Hematopoietic multipotent progenitor cell treated with erythropoietin and hydrocortisone succinate and interleukin-3 and kit ligand, for 15 days (in vitro differentiated cells): Measurements from ENCODE around the gene SARS1.
"Not testable (repeated sequence)": the region's sequence is repeated elsewhere in the genome, so short reads cannot be mapped to it uniquely, and the experiment has no call there.

Experiments used
- DNase-seq: peaks from one replicate; pipeline ENCODE4 v3.0.0-alpha.2; 2015; ENCODE audit warnings: low spot score

The SARS1 gene

DNA sequence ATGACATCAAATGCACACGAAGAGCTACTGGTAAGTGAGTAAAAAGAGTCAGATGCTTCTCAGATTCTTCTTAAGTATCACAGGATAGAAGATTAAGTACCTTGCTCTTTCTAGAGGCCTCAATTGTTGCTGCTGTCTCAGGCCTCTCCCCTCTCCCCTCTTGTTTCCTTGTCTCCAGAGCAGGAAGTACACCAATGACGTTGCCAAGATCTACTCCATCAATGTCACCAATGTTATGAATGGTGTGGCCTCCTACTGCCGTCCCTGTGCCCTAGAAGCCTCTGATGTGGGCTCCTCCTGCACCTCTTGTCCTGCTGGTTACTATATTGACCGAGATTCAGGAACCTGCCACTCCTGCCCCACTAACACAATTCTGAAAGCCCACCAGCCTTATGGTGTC, 21.3 kb upstream of the SARS1 start:
- DNase-seq: no peak

DNA sequence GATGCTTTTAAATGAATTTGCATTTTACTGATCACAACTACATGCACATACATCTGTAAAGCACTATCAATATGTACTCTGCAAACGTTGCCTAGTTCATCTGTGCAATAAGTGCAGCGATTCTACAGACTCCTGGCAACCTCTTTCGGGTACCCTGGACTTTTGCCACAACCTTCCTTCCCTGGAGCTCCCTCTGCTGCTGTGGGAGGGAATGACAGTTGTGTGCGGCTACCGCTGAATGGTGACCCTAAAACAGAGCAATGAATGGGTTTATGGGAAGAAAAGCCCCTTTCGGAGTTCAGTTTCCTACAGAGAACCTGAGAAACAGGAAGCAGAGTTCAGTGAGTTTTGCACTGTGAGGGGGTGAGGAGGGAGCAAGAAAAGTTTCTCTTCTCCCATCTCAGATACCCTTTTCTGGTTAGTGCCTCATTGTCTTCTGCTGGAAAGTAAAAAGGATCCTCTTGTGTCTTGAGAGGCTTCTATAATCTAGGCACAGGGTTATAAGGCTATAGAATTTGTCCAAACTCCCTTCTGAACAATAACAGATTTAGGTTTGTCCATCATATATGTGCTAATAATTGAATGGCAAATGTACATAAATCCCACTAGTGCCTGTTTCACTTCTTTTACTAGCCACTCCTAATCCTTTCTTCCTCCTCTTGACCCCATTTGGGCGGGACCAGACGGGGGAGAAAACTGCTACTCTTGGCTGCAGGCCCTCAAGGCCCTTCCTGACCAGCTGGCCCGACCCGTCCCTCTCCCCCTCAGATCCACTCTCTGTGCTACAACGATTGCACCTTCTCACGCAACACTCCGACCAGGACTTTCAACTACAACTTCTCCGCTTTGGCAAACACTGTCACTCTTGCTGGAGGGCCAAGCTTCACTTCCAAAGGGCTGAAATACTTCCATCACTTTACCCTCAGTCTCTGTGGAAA, 19.8 kb upstream of the SARS1 start:
- DNase-seq: peak; percentile 75

DNA sequence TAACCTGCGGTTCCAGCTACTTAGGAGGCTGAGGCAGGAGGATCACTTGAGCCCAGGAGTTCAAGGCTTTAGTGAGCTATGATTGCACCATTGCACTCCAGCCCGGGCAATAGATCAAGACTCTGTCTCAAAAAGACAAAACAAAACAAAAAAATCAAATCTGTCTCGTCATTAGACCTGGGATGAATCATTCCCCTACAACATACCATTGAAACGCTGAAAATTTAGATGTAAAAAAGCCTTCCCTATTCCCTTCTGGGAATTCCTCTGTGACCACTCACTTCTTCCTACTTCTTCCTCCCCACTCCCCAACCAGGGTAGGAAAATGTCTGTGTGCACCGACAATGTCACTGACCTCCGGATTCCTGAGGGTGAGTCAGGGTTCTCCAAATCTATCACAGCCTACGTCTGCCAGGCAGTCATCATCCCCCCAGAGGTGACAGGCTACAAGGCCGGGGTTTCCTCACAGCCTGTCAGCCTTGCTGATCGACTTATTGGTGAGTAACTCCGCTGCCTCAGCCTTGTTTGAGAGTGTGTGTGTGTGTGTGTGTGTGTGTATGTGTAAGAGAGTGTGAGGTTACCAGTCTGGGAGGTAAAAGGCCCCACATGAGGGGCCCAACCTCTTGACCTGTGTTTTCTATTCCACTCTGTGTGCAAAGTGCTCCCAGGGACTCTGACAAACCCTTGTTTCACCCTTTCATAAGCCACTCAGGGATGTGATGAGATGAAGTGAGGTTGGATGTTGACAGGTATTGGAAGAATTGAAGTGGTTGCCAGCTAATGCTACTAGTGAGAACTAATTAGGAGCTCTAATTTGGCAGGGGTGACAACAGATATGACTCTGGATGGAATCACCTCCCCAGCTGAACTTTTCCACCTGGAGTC, 16.3 kb upstream of the SARS1 start:
- DNase-seq: peak; percentile 41

DNA sequence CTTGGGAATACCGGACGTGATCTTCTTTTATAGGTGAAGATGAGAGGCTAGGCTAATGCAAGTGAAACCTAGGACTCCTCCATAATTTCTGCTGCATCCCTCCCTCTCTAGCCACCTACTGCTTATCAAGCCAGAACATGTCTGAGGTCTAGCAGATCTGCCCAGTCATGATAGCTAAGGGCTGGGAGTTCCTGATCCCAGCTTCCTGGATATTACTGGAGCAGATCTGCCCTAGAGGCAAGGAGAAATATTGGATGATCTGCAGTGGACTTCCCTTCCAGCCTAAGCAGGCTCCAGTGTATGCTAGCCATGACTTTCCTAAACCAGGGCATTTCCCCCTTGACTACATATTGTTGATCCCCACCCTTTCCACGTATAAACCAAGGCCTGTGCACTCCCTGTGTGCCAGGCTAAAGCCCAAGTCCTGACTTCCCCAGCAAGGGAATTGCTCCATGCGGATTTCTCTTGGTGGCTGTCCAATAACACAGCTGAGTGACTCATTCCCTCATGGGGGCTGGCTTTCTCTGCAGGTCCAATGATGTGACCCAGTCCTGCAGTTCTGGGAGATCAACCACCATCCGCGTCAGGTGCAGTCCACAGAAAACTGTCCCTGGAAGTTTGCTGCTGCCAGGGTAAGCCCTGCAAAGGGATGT, 15.5 kb upstream of the SARS1 start:
- DNase-seq: peak; percentile 75

DNA sequence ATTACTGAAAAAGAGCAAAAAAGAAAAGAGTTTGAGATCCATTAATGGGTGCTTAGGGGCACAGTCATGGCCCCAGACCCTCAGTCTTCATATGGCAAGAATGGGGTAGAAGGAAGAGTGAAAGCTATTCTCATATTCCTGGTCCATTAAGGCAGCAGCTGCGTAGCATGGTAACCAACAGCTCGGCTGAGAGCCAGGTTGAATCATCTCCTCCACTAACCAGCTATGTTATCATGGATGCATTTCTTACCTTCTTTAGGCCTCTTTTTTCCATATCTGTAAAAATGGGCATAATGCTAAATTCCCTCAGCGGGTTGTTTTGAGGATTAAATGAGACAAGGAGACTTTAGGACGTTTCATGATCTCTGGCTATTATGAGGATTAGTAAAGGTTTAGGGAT, 15.0 kb upstream of the SARS1 start:
- DNase-seq: no peak

DNA sequence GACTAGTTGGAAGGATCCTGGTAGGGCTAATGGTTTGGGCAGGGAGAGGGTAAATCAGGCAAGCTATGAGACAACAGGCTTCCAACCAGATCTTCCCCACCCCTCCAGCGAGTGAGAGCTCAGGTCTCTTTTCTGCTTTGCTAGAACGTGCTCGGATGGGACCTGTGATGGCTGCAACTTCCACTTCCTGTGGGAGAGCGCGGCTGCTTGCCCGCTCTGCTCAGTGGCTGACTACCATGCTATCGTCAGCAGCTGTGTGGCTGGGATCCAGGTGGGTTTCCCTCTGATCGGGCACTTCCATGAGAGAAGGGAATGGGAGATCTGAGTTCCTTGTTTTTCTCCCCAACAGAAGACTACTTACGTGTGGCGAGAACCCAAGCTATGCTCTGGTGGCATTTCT, 14.0 kb upstream of the SARS1 start:
- no peak for DNase-seq

DNA sequence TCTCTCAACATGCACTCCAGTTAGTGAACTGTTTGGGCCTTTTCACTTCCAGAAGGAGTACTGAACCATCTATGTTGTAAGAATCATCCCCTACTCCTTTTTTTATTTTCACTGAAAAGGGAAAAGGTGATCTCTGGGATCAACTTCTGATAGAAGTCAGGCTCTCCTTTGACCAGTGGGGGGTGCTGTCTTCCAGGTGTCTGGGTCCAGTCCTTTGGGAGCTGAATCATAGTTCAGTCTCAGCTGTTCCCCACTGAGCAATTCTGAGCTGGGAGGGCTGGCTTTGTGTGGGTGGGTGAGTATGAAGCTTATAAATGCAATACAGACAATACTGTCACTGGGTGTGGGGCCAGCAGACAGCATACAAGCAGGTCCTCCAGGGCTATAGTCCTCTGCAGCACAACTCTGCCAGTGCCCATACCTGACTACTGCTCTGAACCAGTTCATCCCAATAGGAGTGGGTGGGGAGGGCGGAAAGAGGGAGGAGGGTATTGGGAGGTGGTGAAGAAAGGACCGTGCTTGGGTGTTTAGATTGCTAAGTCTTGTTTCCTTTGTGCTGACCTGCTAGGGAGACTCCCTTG, 12.5 kb upstream of the SARS1 start:
- DNase-seq: peak; percentile 73

DNA sequence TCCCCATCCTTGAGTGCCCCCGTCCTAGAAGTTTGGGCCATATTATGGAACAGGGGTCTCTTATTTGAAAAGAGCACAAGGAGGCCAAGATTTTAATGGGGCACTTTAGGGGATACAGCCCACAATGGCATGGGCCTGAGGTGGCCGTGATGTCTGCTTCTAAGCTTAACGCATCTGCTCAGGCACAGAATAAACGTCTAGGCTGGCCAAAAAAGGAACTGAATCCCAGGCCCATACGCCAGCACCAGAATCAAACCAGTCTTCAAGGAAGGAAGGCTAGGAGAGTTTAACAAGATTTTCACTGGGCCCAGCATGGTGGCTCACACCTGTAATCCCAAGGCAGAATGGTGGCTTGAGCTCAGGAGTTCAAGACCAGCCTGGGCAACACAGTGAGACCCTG, 9.2 kb upstream of the SARS1 start:
- DNase-seq: no peak

DNA sequence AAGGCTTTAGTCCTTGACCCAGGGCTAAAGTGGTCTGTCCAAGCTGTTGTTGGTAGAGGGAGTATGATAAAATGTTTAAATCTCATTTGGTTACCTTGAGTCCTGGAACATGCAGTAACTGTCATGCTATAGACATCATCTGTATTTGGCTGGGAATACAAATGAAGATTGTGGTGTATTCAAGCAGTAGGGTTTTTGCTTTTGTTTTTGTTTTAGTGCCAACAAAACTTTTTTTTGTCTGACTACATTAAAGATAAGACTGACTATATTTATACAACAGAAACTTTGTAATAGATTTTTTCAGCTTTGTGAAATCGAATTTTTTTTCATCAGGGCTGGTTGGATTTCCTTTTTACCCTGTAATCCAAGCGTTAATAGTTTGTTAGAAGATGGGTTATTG, 7.4 kb upstream of the SARS1 start:
- no peak for DNase-seq

DNA sequence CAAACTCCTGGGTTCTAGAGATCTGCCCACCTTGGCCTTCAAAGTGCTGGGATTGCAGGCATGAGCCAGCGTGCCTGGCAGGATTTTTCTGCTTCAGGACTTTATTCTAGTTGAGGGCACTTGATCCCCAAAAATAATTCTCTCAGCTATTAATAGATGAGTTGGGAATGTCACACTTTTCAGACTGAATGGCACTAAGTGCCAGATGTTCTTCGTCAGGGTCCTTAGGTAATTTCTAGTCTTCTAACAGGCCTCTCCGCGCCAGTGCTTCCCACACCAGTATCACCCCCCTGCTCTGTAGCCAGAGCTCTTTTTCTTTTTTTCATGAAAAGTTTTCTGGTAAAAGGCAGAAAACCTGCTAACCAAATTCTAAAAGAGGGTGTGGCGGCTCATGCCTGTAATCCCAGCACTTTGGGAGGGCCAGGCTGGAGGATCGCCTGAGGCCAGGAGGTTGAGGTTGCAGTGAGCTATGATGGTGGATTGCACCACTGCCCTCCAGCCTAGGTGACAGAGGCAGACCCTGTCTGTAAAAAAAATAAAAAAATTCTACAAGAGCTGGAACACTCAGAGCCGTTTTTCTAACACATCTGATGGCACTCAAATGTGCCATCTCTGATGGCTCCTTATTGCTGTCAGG, 6.1 kb upstream of the SARS1 start:
- DNase-seq: no peak

DNA sequence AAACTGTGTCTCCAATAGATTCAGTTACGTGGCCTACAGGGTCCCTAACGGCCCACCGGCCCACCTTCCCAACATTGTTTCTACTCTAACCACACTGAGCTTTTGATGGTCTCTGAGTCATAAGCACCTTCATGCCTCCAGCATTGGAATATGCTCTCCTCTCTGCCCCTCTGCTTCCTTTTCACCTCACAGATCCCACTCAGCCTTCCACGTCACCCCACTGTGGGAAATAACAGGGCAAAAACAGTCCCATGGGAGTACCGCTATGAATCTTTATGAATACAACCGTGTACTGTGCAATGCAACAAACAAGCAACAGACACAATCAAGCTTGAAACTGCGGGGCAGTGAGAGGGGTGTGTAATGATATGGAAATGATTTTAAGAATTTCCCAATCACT, 5.3 kb upstream of the SARS1 start:
- DNase-seq: no peak

DNA sequence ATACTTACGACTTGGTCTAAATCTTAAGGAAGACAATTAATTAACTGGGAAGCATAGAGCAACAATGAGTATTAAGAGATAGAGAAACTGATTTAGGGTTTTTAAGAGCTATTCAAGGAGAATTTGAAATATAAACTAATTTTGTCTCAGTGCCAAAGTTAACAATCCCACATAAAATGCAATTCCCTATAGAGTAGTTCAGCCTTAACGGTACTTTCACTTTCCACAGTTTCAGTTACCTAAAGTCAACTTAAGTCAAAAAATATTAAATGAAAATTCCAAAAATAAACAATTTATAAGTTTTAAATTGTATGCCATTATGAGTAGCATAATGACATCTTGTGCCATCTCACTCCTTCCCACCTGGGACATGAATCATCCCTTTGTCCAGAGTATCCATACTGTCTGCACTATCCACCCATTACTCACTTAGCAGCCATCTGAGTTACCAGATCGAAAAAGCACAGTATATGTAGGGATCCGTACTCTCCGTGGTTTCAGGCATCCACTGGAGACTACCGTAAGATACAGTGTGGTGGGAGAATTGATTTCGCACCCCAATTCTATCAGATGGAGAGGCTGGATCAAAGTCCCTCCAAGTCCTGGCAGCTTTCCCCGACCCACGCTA, 4.8 kb upstream of the SARS1 start:
- DNase-seq: no peak

DNA sequence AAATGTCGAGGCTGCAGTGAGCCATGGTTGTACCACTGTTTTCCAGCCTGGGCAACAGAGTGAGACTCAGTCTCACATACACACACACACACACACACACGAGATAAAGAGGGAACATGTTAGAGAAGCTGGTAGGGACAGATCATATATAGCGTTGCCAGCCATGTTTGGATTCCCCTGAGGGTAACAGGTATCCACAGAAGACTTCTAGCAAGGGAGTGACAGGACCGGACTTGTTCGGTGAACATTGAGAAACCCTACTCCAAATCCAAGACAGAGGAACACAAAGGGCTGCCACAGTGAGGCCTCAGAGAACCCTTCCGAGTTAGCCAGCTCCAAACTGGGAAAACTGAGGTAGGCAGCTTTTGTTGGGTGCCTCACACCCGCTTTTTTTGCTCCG, 3.7 kb upstream of the SARS1 start:
- no peak for DNase-seq

DNA sequence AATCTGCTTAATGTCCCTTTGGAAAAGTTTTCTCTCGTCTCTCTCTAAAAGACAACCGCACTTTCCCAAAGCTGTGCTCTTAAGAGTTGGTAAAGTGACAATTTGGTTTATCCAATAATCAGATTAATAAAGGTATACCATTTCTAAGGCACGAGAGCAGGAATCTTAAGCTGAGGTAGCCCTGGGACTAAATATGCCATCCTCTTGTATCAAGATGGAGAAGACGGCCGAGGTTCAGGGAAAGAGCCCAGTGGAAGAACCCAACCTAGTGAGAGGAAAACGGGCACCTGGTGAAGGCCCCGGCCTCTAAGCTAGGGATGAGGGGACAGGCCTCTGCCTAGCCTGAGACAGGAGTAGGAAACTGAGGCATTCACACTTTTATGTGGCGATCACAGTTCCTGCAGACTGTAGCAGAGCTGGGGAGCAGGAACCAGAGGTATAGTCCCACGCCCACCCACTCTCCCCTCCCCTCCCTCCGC, 334 bp upstream of the SARS1 start:
- no peak for DNase-seq

DNA sequence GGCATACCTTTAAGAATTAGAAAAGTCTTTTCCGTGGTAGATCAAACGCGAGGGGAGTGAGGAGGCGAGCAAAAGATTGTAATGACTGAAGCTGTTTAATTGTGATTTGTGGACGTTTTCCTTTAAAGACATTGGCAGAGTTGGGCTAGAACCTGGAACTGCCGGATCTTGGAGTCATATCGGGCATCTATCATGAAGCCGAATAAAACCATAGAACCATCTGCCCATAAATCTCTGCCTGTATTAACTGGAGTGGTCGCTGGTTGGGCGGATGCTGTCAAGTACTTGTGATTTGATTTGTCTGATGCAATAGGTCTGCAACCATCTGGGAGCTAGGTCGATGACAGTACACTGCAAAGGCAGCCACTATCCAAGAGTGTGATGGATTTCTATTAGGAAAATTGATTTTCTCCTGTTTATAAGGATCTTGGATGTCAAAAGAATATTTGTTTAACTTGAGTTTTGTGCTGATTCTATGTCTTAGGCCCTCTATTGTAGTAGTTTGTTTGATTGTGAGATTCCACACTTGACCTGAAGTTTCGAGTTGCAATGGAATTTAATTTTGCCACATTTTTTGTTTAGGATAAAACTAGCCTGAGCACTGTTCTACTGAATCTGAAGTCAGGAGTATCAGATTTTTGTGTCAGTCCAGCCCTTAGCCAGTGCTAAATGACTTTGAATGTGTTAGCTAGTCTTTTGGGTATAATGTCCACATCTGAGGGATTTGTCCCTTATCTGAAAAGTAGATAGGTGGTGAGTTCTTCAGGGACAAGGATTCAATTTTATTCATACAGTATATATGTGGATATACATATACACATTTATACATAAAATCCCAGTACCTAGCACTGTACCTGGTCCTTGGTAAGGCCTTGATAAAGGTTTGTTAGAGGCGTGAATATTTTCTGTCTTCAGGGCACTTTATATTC, 1.2 kb downstream of the SARS1 start:
- DNase-seq: peak; percentile 82

DNA sequence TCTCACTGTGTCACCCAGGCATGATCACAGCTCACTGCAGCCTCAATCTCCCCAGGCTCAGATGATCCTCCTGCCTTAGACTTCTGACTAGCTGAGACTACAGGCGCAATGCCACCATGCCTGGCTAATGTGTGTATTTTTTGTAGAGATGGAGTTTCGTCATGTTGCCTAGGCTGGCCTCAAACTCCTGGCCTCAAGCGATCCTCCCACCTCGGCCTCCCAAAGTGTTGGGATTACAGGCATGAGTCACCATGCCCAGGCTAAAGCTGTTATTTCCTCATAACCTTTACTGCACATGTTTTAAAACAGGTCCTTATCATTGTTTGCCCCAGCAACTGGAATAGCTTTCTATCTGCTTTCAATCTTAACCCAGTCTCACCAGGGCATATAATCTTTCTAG, 2.9 kb downstream of the SARS1 start:
- DNase-seq: no peak

DNA sequence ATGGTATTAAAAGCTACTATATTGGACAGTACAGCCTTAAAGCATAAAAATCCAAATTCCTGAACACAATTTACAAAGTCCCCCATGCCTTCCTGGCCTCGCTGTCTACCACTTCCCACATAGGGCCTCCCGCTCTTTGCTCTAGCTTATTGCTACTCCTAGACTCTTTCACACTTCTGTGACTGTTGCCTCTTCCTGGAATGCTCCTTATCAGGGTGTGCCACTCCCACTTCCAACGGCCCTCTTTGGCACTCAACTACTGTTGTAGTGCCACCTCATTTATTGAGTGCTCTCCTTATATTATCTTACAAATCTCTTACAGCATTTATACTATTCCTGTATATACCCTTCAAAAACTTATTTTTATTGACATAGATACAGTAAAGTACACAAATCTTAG, 4.8 kb downstream of the SARS1 start:
- peak; percentile 76 for DNase-seq

DNA sequence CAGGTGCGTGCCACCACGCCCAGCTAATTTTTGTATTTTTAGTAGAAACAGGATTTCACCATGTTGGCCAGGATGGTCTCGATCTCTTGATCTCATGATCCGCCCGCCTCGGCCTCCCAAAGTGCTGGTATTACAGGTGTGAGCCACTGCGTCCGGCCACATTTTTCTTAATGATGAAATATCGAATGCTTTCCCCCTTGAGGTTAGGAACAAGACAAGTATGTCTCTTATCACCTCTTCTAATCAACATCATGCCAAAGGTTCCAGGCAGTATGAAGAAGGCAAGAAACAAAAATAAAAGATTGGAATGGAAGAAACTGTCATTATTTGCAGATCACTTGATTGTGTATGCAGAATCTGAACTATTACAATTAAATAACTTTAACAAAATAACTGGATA, 7.5 kb downstream of the SARS1 start:
- not testable (repeated sequence) for DNase-seq

DNA sequence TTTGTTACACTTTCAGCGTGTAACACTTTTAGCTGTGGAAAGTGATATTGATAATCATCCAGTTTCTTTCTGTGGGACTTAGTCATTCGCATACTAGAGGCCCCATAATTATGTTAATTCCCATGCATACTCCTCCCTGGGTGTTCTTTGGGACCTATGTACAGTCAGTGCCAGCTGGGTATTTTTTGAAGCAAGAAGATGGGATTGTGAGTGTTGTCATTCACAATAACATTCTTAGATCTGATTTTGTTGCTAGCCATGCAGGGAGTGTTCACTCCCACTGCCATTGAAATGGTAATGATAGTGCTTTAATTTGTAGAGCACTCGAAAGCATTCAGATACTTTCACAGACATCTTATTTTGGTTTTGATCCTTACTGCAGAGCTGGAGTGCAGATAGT, 11.6 kb downstream of the SARS1 start:
- no peak for DNase-seq
